Measurements from ENCODE around the gene TMEM61.

DNA sequence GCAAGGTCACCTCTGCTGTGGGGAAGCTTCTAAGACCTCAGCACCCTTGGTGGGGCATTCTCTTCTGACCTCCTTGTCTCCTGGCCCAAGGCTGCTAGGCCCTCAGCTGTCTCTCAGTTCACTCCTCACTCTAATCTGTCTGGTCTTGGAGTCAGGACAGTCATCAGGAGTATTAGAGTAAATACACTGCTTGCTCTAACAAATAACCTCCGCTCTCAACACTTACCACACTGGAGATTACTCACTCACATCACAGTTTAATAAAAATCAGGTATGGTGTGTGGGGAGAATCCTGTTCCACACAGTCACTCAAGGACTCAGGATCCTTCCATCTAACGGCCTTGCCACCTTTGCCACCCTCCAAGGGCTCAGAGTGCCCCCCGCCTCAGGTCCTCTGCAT lies 26.6 kb upstream of the TMEM61 start:
- TF ChIP-seq, protein P1, sequence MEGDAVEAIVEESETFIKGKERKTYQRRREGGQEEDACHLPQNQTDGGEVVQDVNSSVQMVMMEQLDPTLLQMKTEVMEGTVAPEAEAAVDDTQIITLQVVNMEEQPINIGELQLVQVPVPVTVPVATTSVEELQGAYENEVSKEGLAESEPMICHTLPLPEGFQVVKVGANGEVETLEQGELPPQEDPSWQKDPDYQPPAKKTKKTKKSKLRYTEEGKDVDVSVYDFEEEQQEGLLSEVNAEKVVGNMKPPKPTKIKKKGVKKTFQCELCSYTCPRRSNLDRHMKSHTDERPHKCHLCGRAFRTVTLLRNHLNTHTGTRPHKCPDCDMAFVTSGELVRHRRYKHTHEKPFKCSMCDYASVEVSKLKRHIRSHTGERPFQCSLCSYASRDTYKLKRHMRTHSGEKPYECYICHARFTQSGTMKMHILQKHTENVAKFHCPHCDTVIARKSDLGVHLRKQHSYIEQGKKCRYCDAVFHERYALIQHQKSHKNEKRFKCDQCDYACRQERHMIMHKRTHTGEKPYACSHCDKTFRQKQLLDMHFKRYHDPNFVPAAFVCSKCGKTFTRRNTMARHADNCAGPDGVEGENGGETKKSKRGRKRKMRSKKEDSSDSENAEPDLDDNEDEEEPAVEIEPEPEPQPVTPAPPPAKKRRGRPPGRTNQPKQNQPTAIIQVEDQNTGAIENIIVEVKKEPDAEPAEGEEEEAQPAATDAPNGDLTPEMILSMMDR (IDR thresholded peaks at IDR 0.05) = no peak
- no peak for TF ChIP-seq EZH2 (IDR thresholded peaks at IDR 0.05; ENCODE audit: borderline replicate concordance, insufficient read depth, low read depth, low read length, poor library complexity, severe bottlenecking)
